ENCODE measurements around the gene HSF2BP.
"Not testable (repeated sequence)": the region's sequence is repeated elsewhere in the genome, so short reads cannot be mapped to it uniquely, and the experiment has no call there.

HSF2BP gene

GRCh38 chr21:43659136-43660000 is at the start of gene HSF2BP, which contains the start of gene RRP1B:
TSS of gene HSF2BP (minus strand) at chr21:43659488. CDS start at chr21:43658096, 1,392 bp downstream.
TSS of gene RRP1B (plus strand) at chr21:43659560. CDS start at chr21:43659665, 105 bp downstream.
- DNase-seq (ENCODE audit: low read depth in 2 of 2): peak; percentile 36 to 69

GRCh38 chr21:43708745-43709381 is 49.6 kb upstream of the HSF2BP start:
- DNase-seq (ENCODE audit: low read depth in 2 of 2): no peak

GRCh38 chr21:43707462-43707861 is 48.2 kb upstream of the HSF2BP start:
- no peak for DNase-seq (ENCODE audit: low read depth in 2 of 2)

GRCh38 chr21:43703035-43703880 is 44.0 kb upstream of the HSF2BP start:
- DNase-seq (ENCODE audit: low read depth in 2 of 2): no peak

- DNase-seq (ENCODE audit: low read depth in 2 of 2): no peak
Observed at GRCh38 chr21:43702785-43703034, 43.4 kb upstream of the HSF2BP start.

- DNase-seq (ENCODE audit: low read depth in 2 of 2): no peak
Observed at GRCh38 chr21:43701936-43702784, 42.9 kb upstream of the HSF2BP start.

- DNase-seq (ENCODE audit: low read depth in 2 of 2): no peak
Observed at GRCh38 chr21:43699933-43700599, 40.8 kb upstream of the HSF2BP start.

GRCh38 chr21:43699492-43699777 is 40.1 kb upstream of the HSF2BP start:
- DNase-seq (ENCODE audit: low read depth in 2 of 2): not testable (repeated sequence)

GRCh38 chr21:43697758-43698643 is 38.7 kb upstream of the HSF2BP start:
- DNase-seq (ENCODE audit: low read depth in 2 of 2): no peak

GRCh38 chr21:43696214-43696613 is 36.9 kb upstream of the HSF2BP start:
- no peak for DNase-seq (ENCODE audit: low read depth in 2 of 2)

GRCh38 chr21:43694437-43695079 is 35.3 kb upstream of the HSF2BP start:
- no peak for DNase-seq (ENCODE audit: low read depth in 2 of 2)

- DNase-seq (ENCODE audit: low read depth in 2 of 2): no peak
Observed at GRCh38 chr21:43693981-43694380, 34.7 kb upstream of the HSF2BP start.

- no peak for DNase-seq (ENCODE audit: low read depth in 2 of 2)
Observed at GRCh38 chr21:43692949-43693348, 33.7 kb upstream of the HSF2BP start.

- no peak for DNase-seq (ENCODE audit: low read depth in 2 of 2)
Observed at GRCh38 chr21:43691801-43692200, 32.5 kb upstream of the HSF2BP start.

- no peak for DNase-seq (ENCODE audit: low read depth in 2 of 2)
Observed at GRCh38 chr21:43691086-43691795, 32.0 kb upstream of the HSF2BP start.

GRCh38 chr21:43690346-43690745 is 31.1 kb upstream of the HSF2BP start:
- DNase-seq (ENCODE audit: low read depth in 2 of 2): no peak

- no peak for DNase-seq (ENCODE audit: low read depth in 2 of 2)
Observed at GRCh38 chr21:43689556-43690337, 30.5 kb upstream of the HSF2BP start.

- no peak for DNase-seq (ENCODE audit: low read depth in 2 of 2)
Observed at GRCh38 chr21:43688906-43689305, 29.6 kb upstream of the HSF2BP start.
